ENCODE measurements around the gene IRF5.
A peak's percentile ranks its signal among the peaks of the same experiment; 100 is the strongest.
"Not testable (repeated sequence)": the region's sequence is repeated elsewhere in the genome, so short reads cannot be mapped to it uniquely, and the experiment has no call there.

IRF5 gene

DNA sequence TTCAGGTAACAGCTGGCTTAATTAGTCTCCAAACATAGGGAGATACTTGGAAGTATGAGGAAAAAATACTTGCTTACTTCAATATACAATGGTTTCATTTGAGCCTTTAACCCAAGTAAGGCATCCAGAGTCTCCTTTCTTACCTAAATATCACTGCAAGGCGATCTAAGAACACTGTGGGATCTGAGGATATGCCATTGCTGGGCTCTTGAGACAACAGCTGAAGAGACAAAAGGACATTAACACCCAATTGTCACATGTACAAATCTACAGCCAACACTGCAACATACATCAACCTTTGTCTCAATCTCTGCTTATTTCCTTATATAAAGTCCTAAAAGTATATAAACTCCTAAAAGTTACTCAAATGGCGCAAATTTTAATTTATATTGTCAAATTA is 44.4 kb downstream of the IRF5 start:
- H3K4me3 ChIP-seq (ENCODE audit: low read depth, low read length), result no peak overlapping the region
- TF ChIP-seq, protein P1, sequence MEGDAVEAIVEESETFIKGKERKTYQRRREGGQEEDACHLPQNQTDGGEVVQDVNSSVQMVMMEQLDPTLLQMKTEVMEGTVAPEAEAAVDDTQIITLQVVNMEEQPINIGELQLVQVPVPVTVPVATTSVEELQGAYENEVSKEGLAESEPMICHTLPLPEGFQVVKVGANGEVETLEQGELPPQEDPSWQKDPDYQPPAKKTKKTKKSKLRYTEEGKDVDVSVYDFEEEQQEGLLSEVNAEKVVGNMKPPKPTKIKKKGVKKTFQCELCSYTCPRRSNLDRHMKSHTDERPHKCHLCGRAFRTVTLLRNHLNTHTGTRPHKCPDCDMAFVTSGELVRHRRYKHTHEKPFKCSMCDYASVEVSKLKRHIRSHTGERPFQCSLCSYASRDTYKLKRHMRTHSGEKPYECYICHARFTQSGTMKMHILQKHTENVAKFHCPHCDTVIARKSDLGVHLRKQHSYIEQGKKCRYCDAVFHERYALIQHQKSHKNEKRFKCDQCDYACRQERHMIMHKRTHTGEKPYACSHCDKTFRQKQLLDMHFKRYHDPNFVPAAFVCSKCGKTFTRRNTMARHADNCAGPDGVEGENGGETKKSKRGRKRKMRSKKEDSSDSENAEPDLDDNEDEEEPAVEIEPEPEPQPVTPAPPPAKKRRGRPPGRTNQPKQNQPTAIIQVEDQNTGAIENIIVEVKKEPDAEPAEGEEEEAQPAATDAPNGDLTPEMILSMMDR (IDR thresholded peaks at IDR 0.05; ENCODE audit: control insufficient read depth, extremely low read depth, insufficient read depth), result no peak
- no peak for DNase-seq (ENCODE audit: low read depth)

DNA sequence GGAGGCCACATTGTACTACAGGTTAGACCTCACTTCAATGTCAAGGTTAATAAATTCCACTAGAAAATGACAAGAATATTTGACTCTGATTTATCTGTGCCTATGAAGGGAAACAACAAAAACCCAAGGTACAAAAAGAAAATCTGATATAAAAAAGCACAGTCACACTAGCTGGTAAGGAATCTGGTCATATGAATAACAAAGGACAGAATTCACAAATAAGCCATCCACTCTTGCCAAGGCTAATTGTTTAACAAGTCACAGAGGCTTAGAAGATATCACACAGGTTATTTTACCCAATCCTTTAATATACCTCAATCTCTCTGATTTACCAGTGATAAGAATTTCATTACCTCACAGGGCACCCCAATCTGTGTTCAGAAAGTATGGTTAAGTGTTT is 47.9 kb downstream of the IRF5 start:
- no peak overlapping the region for H3K4me3 ChIP-seq (ENCODE audit: low read depth, low read length)
- no peak for DNase-seq (ENCODE audit: low read depth)
- TF ChIP-seq, protein P1 (IDR thresholded peaks at IDR 0.05; ENCODE audit: control insufficient read depth, extremely low read depth, insufficient read depth), result no peak

DNA sequence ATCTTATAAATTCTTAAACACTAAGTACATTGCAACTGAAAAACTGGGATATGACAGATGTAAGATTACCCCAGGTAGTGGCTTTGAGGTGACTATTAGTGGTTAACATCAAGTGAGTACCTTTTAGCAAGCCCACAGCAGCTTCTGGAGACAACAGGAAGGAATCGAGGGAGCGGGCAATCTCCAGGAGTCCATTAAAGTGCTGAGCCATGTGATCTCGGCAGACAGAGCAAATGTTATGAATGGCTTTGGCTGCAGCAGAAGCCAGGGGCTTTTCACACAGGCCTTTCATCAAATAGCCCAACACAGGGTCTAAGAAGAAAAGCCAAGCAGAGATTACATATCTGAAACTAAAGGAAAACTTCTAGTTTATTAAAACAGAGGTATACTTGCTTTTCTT is 48.9 kb downstream of the IRF5 start:
- DNase-seq (ENCODE audit: low read depth), result no peak

DNA sequence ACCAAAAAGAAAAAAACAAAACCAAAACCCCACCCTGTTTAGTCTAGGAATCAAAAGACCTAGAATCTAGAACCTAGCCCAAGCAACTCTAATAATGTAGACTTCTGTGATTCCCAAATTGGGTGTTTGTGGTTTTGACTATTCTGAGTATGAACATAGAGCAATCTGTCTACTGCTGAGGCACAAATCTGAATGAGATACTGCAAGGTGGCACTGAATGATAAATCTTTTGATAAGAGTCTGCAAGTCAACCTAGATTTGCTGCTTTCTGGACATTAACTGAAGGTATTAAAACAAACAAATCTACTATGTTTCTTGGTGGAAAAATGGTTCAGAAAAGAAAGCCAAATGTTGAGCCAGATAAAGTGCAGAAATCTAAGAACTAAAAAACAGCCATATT is 50.6 kb downstream of the IRF5 start:
- TF ChIP-seq, protein P1 (IDR thresholded peaks at IDR 0.05; ENCODE audit: control insufficient read depth, extremely low read depth, insufficient read depth), result no peak
- no peak for DNase-seq (ENCODE audit: low read depth)
- H3K4me3 ChIP-seq (ENCODE audit: low read depth, low read length), result no peak overlapping the region

More for the DNA sequence above, 48.9 kb downstream of the IRF5 start:
- no peak overlapping the region for H3K4me3 ChIP-seq (ENCODE audit: low read depth, low read length)
- TF ChIP-seq, protein P1 (IDR thresholded peaks at IDR 0.05; ENCODE audit: control insufficient read depth, extremely low read depth, insufficient read depth), result no peak

DNA sequence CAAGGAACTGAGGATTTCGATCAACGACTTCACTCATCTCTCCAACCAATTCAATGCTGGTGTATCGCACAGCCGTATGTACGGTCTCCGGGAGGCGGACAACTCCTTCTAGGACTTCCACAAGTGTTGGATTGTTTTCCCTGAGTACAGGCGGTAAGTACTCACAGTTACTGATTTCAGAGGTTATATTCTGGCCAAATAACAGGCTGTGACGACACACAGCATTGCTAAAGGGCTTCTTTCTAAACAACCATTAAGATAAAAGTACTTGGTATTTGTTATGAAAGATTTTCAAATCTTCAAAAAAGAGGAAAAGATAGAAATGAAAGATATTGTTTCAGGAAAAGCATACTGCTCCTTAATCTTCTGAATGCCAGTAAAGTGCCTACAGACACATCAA is 52.2 kb downstream of the IRF5 start:
- TF ChIP-seq, protein P1 (IDR thresholded peaks at IDR 0.05; ENCODE audit: control insufficient read depth, extremely low read depth, insufficient read depth), result no peak
- peak; percentile 4 for DNase-seq (ENCODE audit: low read depth)
- H3K4me3 ChIP-seq (ENCODE audit: low read depth, low read length), result no peak overlapping the region

DNA sequence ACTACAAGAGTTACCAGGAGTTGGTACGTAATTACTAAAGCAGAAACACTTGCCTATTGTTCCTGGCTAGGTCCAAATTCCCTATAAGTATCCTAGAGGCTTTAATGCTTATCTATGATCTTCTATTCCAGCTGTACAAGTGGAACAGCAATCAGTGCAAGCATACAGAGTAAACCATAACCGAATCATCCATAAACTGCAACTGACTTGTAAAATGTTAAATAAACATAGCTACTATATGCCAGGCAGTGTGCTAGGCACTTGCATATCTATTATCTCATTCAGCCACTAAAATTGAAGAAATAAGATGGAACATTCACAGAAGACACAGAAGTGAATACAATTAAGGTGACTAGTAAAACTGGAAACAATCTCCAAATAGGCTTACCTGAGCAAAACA is 55.7 kb downstream of the IRF5 start:
- peak; percentile 59 for DNase-seq (ENCODE audit: low read depth)
- TF ChIP-seq, protein P1 (IDR thresholded peaks at IDR 0.05; ENCODE audit: control insufficient read depth, extremely low read depth, insufficient read depth), result no peak
- no peak overlapping the region for H3K4me3 ChIP-seq (ENCODE audit: low read depth, low read length)

DNA sequence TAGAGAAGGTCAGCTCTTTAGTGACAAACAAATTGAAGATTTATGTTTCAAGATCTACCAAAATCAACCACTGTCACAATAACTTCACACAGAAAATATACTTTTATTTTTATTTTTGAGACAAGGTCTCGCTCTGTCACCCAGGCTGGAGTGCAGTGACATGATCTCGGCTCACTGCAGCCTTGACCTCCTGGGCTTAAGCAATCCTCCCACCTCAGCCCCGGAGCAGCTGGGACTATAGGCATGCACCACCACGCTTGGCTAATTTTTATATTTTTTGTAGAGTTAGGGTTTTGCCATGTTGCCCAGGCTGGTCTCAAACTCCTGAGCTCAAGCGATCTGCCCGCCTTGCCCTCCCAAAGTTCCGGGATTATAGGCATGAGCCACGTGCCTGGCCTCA is 56.8 kb downstream of the IRF5 start:
- not testable (repeated sequence) for DNase-seq (ENCODE audit: low read depth); H3K4me3 ChIP-seq (ENCODE audit: low read depth, low read length)
